ENCODE measurements around the gene CCL18.

GRCh38 chr17:36066365-36066985 is 2.4 kb downstream of the CCL18 start:
- TF ChIP-seq CTCF (IDR thresholded peaks at IDR 0.05) (no peak), EP300 (IDR thresholded peaks at IDR 0.05) (no peak), POLR2A (IDR thresholded peaks at IDR 0.05) (no peak)

Measured in tibial nerve (tissue), 4 donors.